ENCODE measurements around the gene CCT3.

Gene CCT3

GRCh38 chr1:156320560-156320959, 17.5 kb downstream of the CCT3 start:
- no peak for TF ChIP-seq CTCF (conservative IDR thresholded peaks at IDR 0.05; ENCODE audit: low read depth, low read length)
- H3K4me3 ChIP-seq (ENCODE audit: low read length), result no peak overlapping the region
- no peak for DNase-seq (ENCODE audit: low read depth)

- TF ChIP-seq CTCF (conservative IDR thresholded peaks at IDR 0.05; ENCODE audit: low read depth, low read length), result peak; percentile 68
- H3K4me3 ChIP-seq (ENCODE audit: low read length), result no peak overlapping the region
- DNase-seq (ENCODE audit: low read depth), result no peak
Observed at GRCh38 chr1:156319664-156320063, 18.4 kb downstream of the CCT3 start.

GRCh38 chr1:156316909-156317308, 21.2 kb downstream of the CCT3 start:
- no peak for TF ChIP-seq CTCF (conservative IDR thresholded peaks at IDR 0.05; ENCODE audit: low read depth, low read length)
- no peak overlapping the region for H3K4me3 ChIP-seq (ENCODE audit: low read length)
- DNase-seq (ENCODE audit: low read depth), result no peak

- DNase-seq (ENCODE audit: low read depth), result no peak
- H3K4me3 ChIP-seq (ENCODE audit: low read length), result no peak overlapping the region
- TF ChIP-seq CTCF (conservative IDR thresholded peaks at IDR 0.05; ENCODE audit: low read depth, low read length), result no peak
Observed at GRCh38 chr1:156310962-156311361, 27.1 kb downstream of the CCT3 start.

- no peak for TF ChIP-seq CTCF (conservative IDR thresholded peaks at IDR 0.05; ENCODE audit: low read depth, low read length)
- no peak for DNase-seq (ENCODE audit: low read depth)
- H3K4me3 ChIP-seq (ENCODE audit: low read length), result no peak overlapping the region
Observed at GRCh38 chr1:156308078-156308477, 30.0 kb downstream of the CCT3 start.

GRCh38 chr1:156305215-156305614, 32.9 kb downstream of the CCT3 start:
- TF ChIP-seq CTCF (conservative IDR thresholded peaks at IDR 0.05; ENCODE audit: low read depth, low read length), result no peak
- DNase-seq (ENCODE audit: low read depth), result no peak
- H3K4me3 ChIP-seq (ENCODE audit: low read length), result no peak overlapping the region

GRCh38 chr1:156303241-156303640, 34.9 kb downstream of the CCT3 start:
- H3K4me3 ChIP-seq (ENCODE audit: low read length), result no peak overlapping the region
- no peak for TF ChIP-seq CTCF (conservative IDR thresholded peaks at IDR 0.05; ENCODE audit: low read depth, low read length)
- no peak for DNase-seq (ENCODE audit: low read depth)

All from retinal pigment epithelial cell (primary cell).